ENCODE measurements around the gene PXMP2. TPM values are rescaled to one million over a fixed set of nuclear protein-coding genes. Genes with fewer than 3 reads are reported as not detected.

The PXMP2 gene
- total RNA-seq = 100 to 1,000 TPM in 1 of 2 donors, 10 to 100 TPM in 1; 25.7 to 107 TPM

- TF ChIP-seq POLR2AphosphoS5 (IDR thresholded peaks at IDR 0.05) (peak; percentile 87), POLR2A (IDR thresholded peaks at IDR 0.05) (peak; percentile 55), CTCF (IDR thresholded peaks at IDR 0.05) (peak in 1 of 4 experiments; percentile 35)
- peak; percentile 94 for DNase-seq (ENCODE audit: low spot score)
- H3K9me3 ChIP-seq = no peaks in the 10 kb centered on the region
- no peaks in the 10 kb centered on the region for H3K4me1 ChIP-seq (replicated peaks)
- H3K36me3 ChIP-seq = no peaks in the 10 kb centered on the region
- intact Hi-C loops (cut with DNase I) = no loop called here
- 1% methylated on average over 87 of the region's 134 CpGs for WGBS
- peak within 1 kb of the TSS; percentile 68 to 74 for H3K4me3 ChIP-seq
- no peaks in the 10 kb centered on the region for H3K27me3 ChIP-seq (replicated peaks; ENCODE audit: insufficient read depth)
- peak within 1 kb of the TSS; percentile 58 to 65 for H3K27ac ChIP-seq
These were observed at the start of gene PXMP2, which contains the start of gene POLE for GRCh38 chr12:132687211-132688164. PXMP2 (plus strand) TSS chr12:132687587; CDS start chr12:132687671, 84 bp downstream. POLE (minus strand) TSS chr12:132687342; CDS start chr12:132687315, 27 bp downstream.

GRCh38 chr12:132637811-132638210 lies 49.6 kb upstream of the PXMP2 start:
- H3K9me3 ChIP-seq = no peaks in the 10 kb centered on the region
- peaks cover 8 to 16% of the 10 kb centered on the region in 2 donors for H3K36me3 ChIP-seq
- DNase-seq (ENCODE audit: low spot score) = no peak
- 92% methylated on average over 18 of the region's 18 CpGs for WGBS
- no peaks in the 10 kb centered on the region for H3K4me1 ChIP-seq (replicated peaks)
- H3K4me3 ChIP-seq = no peak overlapping the region
- H3K27ac ChIP-seq = no peak overlapping the region
- no peak for TF ChIP-seq POLR2A (IDR thresholded peaks at IDR 0.05)
- no peak for TF ChIP-seq CTCF (IDR thresholded peaks at IDR 0.05)
- TF ChIP-seq POLR2AphosphoS5 (IDR thresholded peaks at IDR 0.05) = no peak
- no peaks in the 10 kb centered on the region for H3K27me3 ChIP-seq (replicated peaks; ENCODE audit: insufficient read depth)
- intact Hi-C loops (cut with DNase I) = no loop called here

GRCh38 chr12:132638541-132639408 lies 48.6 kb upstream of the PXMP2 start:
- Histone ChIP-seq H3K4me1 (replicated peaks) (no peaks in the 10 kb centered on the region), H3K27me3 (replicated peaks; ENCODE audit: insufficient read depth) (no peaks in the 10 kb centered on the region), H3K4me3 (no peak overlapping the region), H3K27ac (no peak overlapping the region), H3K36me3 (peaks cover 4 to 21% of the 10 kb centered on the region in 2 donors), H3K9me3 (no peaks in the 10 kb centered on the region)
- intact Hi-C loops (cut with DNase I) = no loop called here
- TF ChIP-seq CTCF (IDR thresholded peaks at IDR 0.05) (peak; percentile 43 to 69 (median 44)), POLR2AphosphoS5 (IDR thresholded peaks at IDR 0.05) (no peak)
- 71% methylated on average over 25 of the region's 25 CpGs for WGBS
- DNase-seq (ENCODE audit: low spot score) = no peak

GRCh38 chr12:132639956-132640520 lies 47.3 kb upstream of the PXMP2 start:
- Histone ChIP-seq H3K36me3 (peaks cover 2 to 21% of the 10 kb centered on the region in 2 donors), H3K9me3 (no peaks in the 10 kb centered on the region), H3K27me3 (replicated peaks; ENCODE audit: insufficient read depth) (no peaks in the 10 kb centered on the region), H3K27ac (no peak overlapping the region), H3K4me1 (replicated peaks) (no peaks in the 10 kb centered on the region), H3K4me3 (no peak overlapping the region)
- no peak for DNase-seq (ENCODE audit: low spot score)
- TF ChIP-seq POLR2AphosphoS5 (IDR thresholded peaks at IDR 0.05) (no peak), CTCF (IDR thresholded peaks at IDR 0.05) (no peak), POLR2A (IDR thresholded peaks at IDR 0.05) (no peak)
- intact Hi-C loops (cut with DNase I) = no loop called here
- 88% methylated on average over 12 of the region's 12 CpGs for WGBS
